ENCODE measurements around the gene BICD1. TPM values are rescaled to one million over a fixed set of nuclear protein-coding genes. Genes with fewer than 3 reads are reported as not detected.

Gene BICD1
- total RNA-seq, 1 donor from 2014 or later, result 13.1 TPM

DNA sequence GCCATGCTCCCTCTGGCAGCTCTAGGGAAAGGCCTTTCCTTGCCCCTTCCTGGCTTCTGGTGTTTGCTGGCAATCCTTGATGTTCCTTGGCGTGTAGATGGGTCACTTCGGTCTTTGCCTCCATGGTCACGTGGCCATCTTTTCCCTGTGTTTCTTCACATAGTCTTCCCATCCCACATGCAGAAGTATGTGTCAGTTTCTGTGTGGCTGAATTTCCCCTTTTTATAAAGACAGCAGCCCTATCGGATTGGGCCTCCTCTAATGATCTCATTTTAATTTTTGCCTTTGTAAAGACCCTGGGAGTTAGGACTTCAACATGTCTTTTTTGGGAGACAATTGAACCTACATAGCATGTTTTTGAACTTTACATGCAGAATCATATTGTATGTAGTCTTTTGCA is 185.5 kb downstream of the BICD1 start:
- DNase-seq (ENCODE audit: low read depth), result no peak
- Histone ChIP-seq H3K36me3 (ENCODE audit: control insufficient read depth, insufficient read depth, low read length) (peaks cover 1% of the 10 kb centered on the region), H3K4me3 (ENCODE audit: low read depth, low read length) (no peak overlapping the region), H3K27me3 (ENCODE audit: control insufficient read depth, insufficient read depth, low read length) (no peaks in the 10 kb centered on the region)
- TF ChIP-seq, protein P1, sequence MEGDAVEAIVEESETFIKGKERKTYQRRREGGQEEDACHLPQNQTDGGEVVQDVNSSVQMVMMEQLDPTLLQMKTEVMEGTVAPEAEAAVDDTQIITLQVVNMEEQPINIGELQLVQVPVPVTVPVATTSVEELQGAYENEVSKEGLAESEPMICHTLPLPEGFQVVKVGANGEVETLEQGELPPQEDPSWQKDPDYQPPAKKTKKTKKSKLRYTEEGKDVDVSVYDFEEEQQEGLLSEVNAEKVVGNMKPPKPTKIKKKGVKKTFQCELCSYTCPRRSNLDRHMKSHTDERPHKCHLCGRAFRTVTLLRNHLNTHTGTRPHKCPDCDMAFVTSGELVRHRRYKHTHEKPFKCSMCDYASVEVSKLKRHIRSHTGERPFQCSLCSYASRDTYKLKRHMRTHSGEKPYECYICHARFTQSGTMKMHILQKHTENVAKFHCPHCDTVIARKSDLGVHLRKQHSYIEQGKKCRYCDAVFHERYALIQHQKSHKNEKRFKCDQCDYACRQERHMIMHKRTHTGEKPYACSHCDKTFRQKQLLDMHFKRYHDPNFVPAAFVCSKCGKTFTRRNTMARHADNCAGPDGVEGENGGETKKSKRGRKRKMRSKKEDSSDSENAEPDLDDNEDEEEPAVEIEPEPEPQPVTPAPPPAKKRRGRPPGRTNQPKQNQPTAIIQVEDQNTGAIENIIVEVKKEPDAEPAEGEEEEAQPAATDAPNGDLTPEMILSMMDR (IDR thresholded peaks at IDR 0.05; ENCODE audit: insufficient read depth, low read length, poor library complexity, severe bottlenecking), result no peak

DNA sequence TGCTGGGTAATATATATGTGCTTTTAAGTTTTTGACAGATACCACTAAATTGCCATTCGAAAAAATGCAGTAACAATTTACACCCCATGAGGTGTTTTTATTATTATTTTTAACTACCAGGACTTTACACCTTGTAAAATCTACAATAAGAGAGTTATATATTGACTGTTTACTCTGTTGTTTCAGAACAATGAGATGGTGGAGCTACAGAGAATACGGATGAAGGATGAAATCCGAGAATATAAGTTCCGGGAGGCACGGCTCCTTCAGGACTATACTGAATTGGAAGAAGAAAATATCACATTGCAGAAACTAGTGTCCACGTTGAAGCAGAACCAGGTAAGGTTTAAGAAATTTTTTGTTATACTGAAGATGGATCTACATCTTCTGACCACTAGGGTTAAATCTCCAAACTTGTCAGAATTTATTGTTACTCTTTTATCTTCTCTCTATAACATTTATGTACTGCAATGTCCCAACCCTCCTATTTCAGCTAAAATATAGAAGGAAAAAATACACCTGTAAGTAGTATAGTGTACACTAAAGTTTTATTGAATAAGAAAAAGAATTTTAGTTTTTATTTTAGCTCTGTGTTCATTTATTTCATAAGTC is 187.3 kb downstream of the BICD1 start:
- DNase-seq (ENCODE audit: low read depth), result no peak

DNA sequence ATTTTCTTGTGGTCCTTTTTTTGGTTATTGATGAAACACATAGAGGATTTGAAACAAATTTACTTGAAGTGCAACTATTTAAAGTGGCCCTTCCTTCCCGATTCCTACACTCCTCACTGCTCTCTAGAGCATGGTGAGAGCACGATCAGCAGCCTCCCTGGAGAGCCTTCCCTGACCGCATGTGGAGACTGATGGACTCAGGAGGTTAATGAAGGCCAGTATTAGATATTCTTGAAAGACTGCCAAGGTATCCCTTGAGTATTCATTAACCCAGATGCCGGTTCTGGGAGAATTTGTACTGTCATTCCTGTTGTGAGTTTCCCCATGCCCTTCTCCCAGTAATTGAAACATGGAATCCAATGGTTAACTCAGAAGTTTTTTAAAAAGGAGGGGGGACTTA is 189.9 kb downstream of the BICD1 start:
- TF ChIP-seq, protein P1 (IDR thresholded peaks at IDR 0.05; ENCODE audit: insufficient read depth, low read length, poor library complexity, severe bottlenecking), result no peak
- Histone ChIP-seq H3K4me3 (ENCODE audit: low read depth, low read length) (no peak overlapping the region), H3K36me3 (ENCODE audit: control insufficient read depth, insufficient read depth, low read length) (peaks cover 1% of the 10 kb centered on the region), H3K27me3 (ENCODE audit: control insufficient read depth, insufficient read depth, low read length) (no peaks in the 10 kb centered on the region)
- peak; percentile 79 for DNase-seq (ENCODE audit: low read depth)

More for the DNA sequence above, 187.3 kb downstream of the BICD1 start:
- H3K27me3 ChIP-seq (ENCODE audit: control insufficient read depth, insufficient read depth, low read length), result no peaks in the 10 kb centered on the region
- no peak overlapping the region for H3K4me3 ChIP-seq (ENCODE audit: low read depth, low read length)
- H3K36me3 ChIP-seq (ENCODE audit: control insufficient read depth, insufficient read depth, low read length), result peaks cover 1% of the 10 kb centered on the region
- TF ChIP-seq, protein P1 (IDR thresholded peaks at IDR 0.05; ENCODE audit: insufficient read depth, low read length, poor library complexity, severe bottlenecking), result no peak

DNA sequence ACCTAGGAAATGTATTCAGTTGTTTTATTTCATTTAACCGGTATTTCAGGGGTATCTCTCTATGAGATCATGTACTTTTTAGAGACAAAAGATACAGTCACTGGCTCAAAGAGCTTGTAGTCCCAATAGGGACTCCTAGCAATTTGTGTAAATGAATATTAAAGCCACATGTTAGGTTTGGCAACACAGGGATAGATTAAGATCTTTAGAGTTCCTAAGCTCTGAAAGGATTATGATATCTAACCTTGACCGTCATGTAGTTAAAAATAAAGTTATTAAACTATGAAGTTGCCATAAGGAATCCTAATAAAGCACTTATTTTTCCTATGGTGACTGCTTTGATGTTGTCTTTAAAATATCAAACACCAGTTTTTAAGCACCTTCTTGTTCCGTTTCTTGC is 192.3 kb downstream of the BICD1 start:
- Histone ChIP-seq H3K27me3 (ENCODE audit: control insufficient read depth, insufficient read depth, low read length) (no peaks in the 10 kb centered on the region), H3K4me3 (ENCODE audit: low read depth, low read length) (no peak overlapping the region), H3K36me3 (ENCODE audit: control insufficient read depth, insufficient read depth, low read length) (peaks cover 1% of the 10 kb centered on the region)
- TF ChIP-seq, protein P1 (IDR thresholded peaks at IDR 0.05; ENCODE audit: insufficient read depth, low read length, poor library complexity, severe bottlenecking), result no peak
- no peak for DNase-seq (ENCODE audit: low read depth)

DNA sequence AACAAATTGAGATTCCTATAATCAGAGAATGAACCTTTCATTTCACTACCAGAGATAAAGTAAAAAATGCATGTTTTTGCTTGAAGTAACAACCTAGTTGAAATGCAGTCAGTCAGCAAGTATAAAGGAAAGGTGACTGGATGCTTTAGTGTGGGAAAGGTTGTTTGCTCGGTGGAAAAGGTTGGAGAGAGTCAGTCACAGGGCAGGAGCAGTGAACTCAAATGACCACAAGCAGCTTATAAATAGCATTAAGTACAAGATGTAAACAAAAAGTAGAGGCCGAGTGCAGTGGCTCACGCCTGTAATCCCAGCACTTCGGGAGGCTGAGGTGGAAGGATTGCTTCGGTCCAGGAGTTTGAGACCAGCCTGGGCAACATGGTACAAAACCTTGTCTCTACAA is 194.6 kb downstream of the BICD1 start:
- no peak for DNase-seq (ENCODE audit: low read depth)
- TF ChIP-seq, protein P1 (IDR thresholded peaks at IDR 0.05; ENCODE audit: insufficient read depth, low read length, poor library complexity, severe bottlenecking), result no peak
- no peak overlapping the region for H3K4me3 ChIP-seq (ENCODE audit: low read depth, low read length)

More for the DNA sequence above, 194.6 kb downstream of the BICD1 start:
- H3K27me3 ChIP-seq (ENCODE audit: control insufficient read depth, insufficient read depth, low read length), result no peaks in the 10 kb centered on the region
- no peaks in the 10 kb centered on the region for H3K36me3 ChIP-seq (ENCODE audit: control insufficient read depth, insufficient read depth, low read length)
